ENCODE data around the gene STXBP6. TPM values are rescaled to one million over a fixed set of nuclear protein-coding genes. Genes with fewer than 3 reads are reported as not detected.
"Not testable (repeated sequence)": the region's sequence is repeated elsewhere in the genome, so short reads cannot be mapped to it uniquely, and the experiment has no call there.

STXBP6 gene
- total RNA-seq, 2 experiments from 2014 or later = not detected

DNA sequence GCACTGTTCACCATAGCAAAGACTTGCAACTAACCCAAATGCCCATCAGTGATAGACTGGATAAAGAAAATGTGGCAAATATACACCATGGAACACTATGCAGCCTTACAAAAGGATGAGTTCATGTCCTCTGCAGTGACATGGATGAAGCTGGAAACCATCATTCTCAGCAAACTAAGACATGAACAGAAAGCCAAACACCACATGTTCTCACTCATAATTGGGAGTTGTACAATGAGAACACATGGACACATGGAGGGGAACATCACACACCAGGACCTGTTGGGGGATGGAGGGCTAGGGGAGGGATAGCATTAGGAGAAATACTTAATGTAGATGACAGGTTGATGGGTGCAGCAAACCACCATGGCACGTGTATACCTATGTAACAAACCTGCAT is 276.4 kb downstream of the STXBP6 start:
- ATAC-seq; CTCF ChIA-PET; H3K9me3 Mint-ChIP-seq (ENCODE audit: low read depth); DNase-seq; H3K27ac Mint-ChIP-seq; H3K4me3 Mint-ChIP-seq; H3K36me3 Mint-ChIP-seq; H3K4me1 Mint-ChIP-seq: not testable (repeated sequence)
- peaks cover 38% of the 10 kb centered on the region for H3K27me3 Mint-ChIP-seq

DNA sequence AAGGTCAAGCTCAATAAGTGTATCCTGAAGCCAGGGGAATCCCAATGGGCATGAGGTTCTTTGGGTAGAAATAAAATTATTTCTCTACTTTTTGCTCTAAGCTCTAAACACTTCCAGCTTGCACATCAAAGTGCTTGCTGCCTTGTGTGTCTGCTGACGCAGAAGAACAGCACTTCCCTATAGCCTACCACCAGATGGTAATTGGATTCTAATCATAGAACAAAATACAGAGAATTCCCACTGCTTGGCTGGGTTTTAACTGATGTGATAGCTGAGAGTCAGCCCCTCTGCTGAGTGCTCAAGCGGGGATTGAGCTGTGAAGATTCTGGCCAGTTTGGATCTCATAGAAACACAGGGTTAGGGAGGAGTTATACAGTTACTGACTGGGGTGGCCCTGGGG is 283.5 kb downstream of the STXBP6 start:
- CTCF ChIA-PET = no interaction called here
- DNase-seq = no peak
- Mint-ChIP-seq H3K27me3 (peaks cover 16% of the 10 kb centered on the region), H3K4me1 (no peaks in the 10 kb centered on the region), H3K27ac (no peak overlapping the region), H3K4me3 (no peak overlapping the region), H3K36me3 (no peaks in the 10 kb centered on the region), H3K9me3 (ENCODE audit: low read depth) (peaks cover 3% of the 10 kb centered on the region)
- no peak for ATAC-seq

DNA sequence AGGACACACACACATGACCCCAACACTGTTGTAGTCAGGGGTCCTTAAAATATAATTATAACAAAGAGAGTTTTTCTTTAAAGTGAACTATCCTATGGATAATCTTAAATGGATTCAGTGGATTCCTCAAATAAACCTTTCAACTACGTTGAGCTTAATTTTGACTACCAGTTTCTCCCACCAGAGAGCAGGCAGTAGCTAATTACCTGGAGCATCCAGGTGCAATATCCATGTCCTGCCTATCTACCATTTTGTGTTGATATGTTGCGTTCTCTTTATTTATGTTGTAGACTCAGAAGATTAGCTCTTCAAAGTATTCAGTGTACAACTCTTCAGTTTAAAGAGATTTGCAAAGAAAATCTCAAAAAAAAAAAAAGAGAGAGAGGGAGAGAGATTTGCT is 288.8 kb downstream of the STXBP6 start:
- H3K27ac Mint-ChIP-seq = no peak overlapping the region
- H3K9me3 Mint-ChIP-seq (ENCODE audit: low read depth) = peaks cover 3% of the 10 kb centered on the region
- no peaks in the 10 kb centered on the region for H3K4me1 Mint-ChIP-seq
- H3K4me3 Mint-ChIP-seq = no peak overlapping the region
- no peak for DNase-seq
- peaks cover 27% of the 10 kb centered on the region for H3K27me3 Mint-ChIP-seq
- CTCF ChIA-PET = no interaction called here
- ATAC-seq = no peak
- peaks cover 2% of the 10 kb centered on the region for H3K36me3 Mint-ChIP-seq
